RWPE1 (cell line): ENCODE data around the gene SAT2.
A peak's percentile ranks its signal among the peaks of the same experiment; 100 is the strongest.

Source experiments
- CTCF ChIA-PET: fragments of 350-600 bp; sonication (Branson Sonifier 250); formaldehyde crosslinking; extraction: SDS; loops from one replicate; lab custom pipeline; 2021; lab: Yijun Ruan, JAX
- POLR2A ChIA-PET: fragments of 400-600 bp; formaldehyde crosslinking; extraction: SDS; loops from one replicate; lab custom pipeline; 2020; ENCODE audit warnings: antibody characterized with exemption; ENCODE audit not compliant: low non-redundant PET; lab: Yijun Ruan, JAX
- DNase-seq: peaks from one replicate; pipeline ENCODE4 v3.0.0; 2012; ENCODE audit warnings: low spot score
- H3K27ac ChIP-seq: fragments of 450-650 bp; 2 replicates; pipeline ENCODE4 v1.5.1; 2017
- CTCF ChIP-seq: fragments of 450-650 bp; conservative IDR thresholded peaks from 2 replicates; pipeline ENCODE4 v1.5.1; 2017; ENCODE audit warnings: low read depth, mild to moderate bottlenecking

Gene SAT2

GRCh38 chr17:7588553-7589203 lies 38.9 kb downstream of the SAT2 start:
- H3K27ac ChIP-seq = peak overlapping the region; percentile 100
- CTCF ChIA-PET = interaction anchor here (0.5 to 2.0 kb wide), 9 partner anchors 9 to 351 kb away, joined by 3 to 21 read pairs (median 3); partner anchors contain the start of gene CD68
- no peak for TF ChIP-seq CTCF
- DNase-seq = peak; percentile 53
- POLR2A ChIA-PET = interaction anchor here (0.6 to 3.1 kb wide), 7 partner anchors 9 to 238 kb away, joined by 4 to 28 read pairs (median 5); partner anchors contain the start of genes CD68, TP53 and WRAP53

GRCh38 chr17:7587420-7588151 lies 40.0 kb downstream of the SAT2 start:
- ChIA-PET POLR2A (interaction anchor here (0.5 to 1.2 kb wide), 5 partner anchors 10 to 233 kb away, joined by 3 to 9 read pairs (median 3); no protein-coding TSS in a partner anchor), CTCF (interaction anchor here (0.6 to 1.5 kb wide), 5 partner anchors 12 to 1464 kb away, joined by 3 to 4 read pairs (median 3); no protein-coding TSS in a partner anchor)
- DNase-seq = peak; percentile 85
- no peak for TF ChIP-seq CTCF
- peak overlapping the region; percentile 100 for H3K27ac ChIP-seq

DNA sequence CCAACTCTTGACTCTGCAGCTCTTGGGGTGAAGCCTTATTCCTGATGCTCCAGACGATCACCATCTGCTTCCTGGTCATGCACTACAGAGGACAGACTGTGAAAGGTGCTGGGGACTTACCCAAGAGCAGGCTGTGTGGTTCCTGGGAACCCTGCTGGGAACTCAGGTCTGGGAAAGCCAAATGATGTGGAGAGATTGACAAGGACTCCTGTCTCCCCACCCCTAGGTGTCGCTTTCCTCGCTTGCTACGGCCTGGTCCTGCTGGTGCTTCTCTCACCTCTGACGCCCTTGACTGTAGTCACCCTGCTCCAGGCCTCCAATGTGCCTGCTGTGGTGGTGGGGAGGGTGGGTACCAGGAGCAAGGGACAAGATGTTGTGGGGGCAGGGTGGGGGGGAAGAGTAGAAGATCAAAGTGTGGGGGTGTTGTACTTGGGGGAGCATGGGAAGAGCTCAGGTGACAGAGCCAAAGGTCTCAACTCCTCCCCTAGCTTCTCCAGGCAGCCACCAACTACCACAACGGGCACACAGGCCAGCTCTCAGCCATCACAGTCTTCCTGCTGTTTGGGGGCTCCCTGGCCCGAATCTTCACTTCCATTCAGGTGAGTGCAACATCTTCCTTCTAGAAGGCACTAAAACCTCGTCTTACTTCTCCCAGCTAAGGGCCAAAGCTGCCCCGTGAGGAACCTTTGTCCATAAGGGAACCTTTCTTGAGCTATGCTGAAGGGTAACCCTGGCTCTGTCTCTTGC lies 40.8 kb downstream of the SAT2 start:
- CTCF ChIA-PET = interaction anchor here (0.6 to 1.5 kb wide), 5 partner anchors 11 to 1463 kb away, joined by 3 to 4 read pairs (median 3); no protein-coding TSS in a partner anchor
- no peak for DNase-seq
- POLR2A ChIA-PET = interaction anchor here (0.5 to 1.2 kb wide), 5 partner anchors 10 to 232 kb away, joined by 3 to 9 read pairs (median 3); no protein-coding TSS in a partner anchor

DNA sequence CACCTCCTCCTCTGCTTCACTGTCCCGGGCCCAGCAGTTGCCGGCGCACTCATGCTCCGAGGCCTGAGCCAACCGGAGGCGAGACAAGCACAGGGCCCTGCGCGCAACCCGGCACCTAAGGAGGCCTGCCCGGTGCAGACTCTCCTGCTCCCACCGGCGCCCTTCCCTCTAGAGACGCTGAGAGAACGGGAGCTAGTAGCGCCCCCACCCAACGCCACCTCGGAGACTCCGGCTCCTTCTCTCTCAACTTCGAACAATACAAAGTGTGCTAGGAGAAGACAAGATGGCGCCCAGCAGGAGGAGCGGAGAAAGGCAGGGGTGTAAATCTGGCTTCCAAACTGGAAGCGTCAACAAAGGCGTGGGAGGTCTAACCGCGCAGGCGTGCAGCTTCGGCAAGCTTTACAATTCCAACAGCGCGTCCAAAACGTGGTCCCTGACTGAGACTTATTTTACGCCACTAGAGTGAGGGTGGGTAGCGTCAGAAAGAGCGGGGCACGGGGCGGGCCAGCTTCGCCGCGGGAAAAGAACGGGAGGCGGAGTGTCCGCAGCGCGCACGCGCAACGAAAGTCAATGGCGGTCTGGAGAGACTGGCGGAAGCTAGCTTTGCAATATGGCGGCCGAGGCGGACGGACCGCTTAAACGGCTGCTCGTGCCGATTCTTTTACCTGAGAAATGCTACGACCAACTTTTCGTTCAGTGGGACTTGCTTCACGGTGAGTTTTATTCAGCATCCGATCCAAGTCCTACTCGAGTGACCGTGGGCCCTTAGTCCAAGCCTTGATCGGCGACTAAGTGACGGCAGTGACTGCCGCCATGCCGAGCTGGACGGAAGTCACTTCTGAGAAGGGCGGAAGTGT lies 44.1 kb downstream of the SAT2 start, which contains the start of gene MPDU1:
Gene MPDU1 (plus strand): TSS at position 600 of the 857 bp plus-strand sequence. CDS start 11 bp downstream, at position 611.
- TF ChIP-seq CTCF = no peak
- peak within 1 kb of the TSS; percentile 100 for H3K27ac ChIP-seq
- peak; percentile 88 for DNase-seq
- ChIA-PET POLR2A (interaction anchor here (0.5 to 1.0 kb wide), 3 partner anchors 10 to 640 kb away, joined by 3 to 4 read pairs (median 3); no protein-coding TSS in a partner anchor), CTCF (no interaction called here)

More for the DNA sequence above, 40.8 kb downstream of the SAT2 start:
- H3K27ac ChIP-seq = peak overlapping the region; percentile 100
- peak; percentile 41 for TF ChIP-seq CTCF

- H3K27ac ChIP-seq = peak overlapping the region; percentile 100
- no peak for TF ChIP-seq CTCF
- no peak for DNase-seq
- ChIA-PET POLR2A (no interaction called here), CTCF (interaction anchor here (0.5 kb wide), 1 partner anchor 66 kb away, joined by 5 read pairs; no protein-coding TSS in a partner anchor)
Measured at GRCh38 chr17:7582396-7583252, 45.0 kb downstream of the SAT2 start.
